ENCODE results near the gene ALG9.
"Not testable (repeated sequence)": the region's sequence is repeated elsewhere in the genome, so short reads cannot be mapped to it uniquely, and the experiment has no call there.

Gene ALG9

GRCh38 chr11:111885053-111885452 is 13.7 kb upstream of the ALG9 start:
- not testable (repeated sequence) for H3K4me3 ChIP-seq (ENCODE audit: low read length in 2 of 2); H3K36me3 ChIP-seq (ENCODE audit: control insufficient read depth in 2 of 2, insufficient read depth in 2 of 2, low read length in 2 of 2); H3K27me3 ChIP-seq (ENCODE audit: control insufficient read depth in 2 of 2, insufficient read depth in 2 of 2, low read length in 2 of 2); H3K9ac ChIP-seq (ENCODE audit: low read depth in 1 of 2, low read length in 2 of 2); H3K4me1 ChIP-seq (ENCODE audit: control insufficient read depth in 2 of 2, insufficient read depth in 2 of 2, low read length in 2 of 2); H3K27ac ChIP-seq (ENCODE audit: low read depth in 2 of 2, low read length in 2 of 2); H3K9me3 ChIP-seq (ENCODE audit: control insufficient read depth in 2 of 2, low read length in 2 of 2)

- H3K9me3 ChIP-seq (ENCODE audit: control insufficient read depth in 2 of 2, low read length in 2 of 2), result no peaks in the 10 kb centered on the region
Observed at GRCh38 chr11:111882202-111882601, 10.8 kb upstream of the ALG9 start.

DNA sequence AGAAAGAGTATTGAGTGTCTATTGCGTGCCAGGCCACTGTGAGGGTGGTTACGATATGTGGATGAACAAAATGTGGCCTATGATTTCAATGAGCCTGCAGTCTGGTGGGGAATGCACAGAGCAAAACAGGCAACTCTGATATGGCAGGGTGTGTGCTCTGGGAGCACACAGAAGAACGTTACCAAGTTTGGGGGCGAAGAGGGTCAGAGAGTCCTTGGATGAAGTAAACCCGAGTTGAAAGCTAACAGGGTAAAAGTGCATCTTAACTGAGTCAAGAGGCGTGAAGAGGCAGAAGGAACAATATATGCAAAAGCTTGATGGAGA is 8.2 kb upstream of the ALG9 start:
- Histone ChIP-seq H3K4me3 (ENCODE audit: low read length in 2 of 2) (peak overlapping the region; percentile 88 to 98), H3K27me3 (ENCODE audit: control insufficient read depth in 2 of 2, insufficient read depth in 2 of 2, low read length in 2 of 2) (no peaks in the 10 kb centered on the region), H3K27ac (ENCODE audit: low read depth in 2 of 2, low read length in 2 of 2) (peak overlapping the region; percentile 94 to 99), H3K4me1 (ENCODE audit: control insufficient read depth in 2 of 2, insufficient read depth in 2 of 2, low read length in 2 of 2) (peaks cover 7 to 10% of the 10 kb centered on the region in 2 donors), H3K36me3 (ENCODE audit: control insufficient read depth in 2 of 2, insufficient read depth in 2 of 2, low read length in 2 of 2) (peaks cover 0 to 3% of the 10 kb centered on the region in 2 donors), H3K9me3 (ENCODE audit: control insufficient read depth in 2 of 2, low read length in 2 of 2) (no peaks in the 10 kb centered on the region), H3K9ac (ENCODE audit: low read depth in 1 of 2, low read length in 2 of 2) (peak overlapping the region; percentile 77 to 82)

More at GRCh38 chr11:111882202-111882601, 10.8 kb upstream of the ALG9 start:
- H3K36me3 ChIP-seq (ENCODE audit: control insufficient read depth in 2 of 2, insufficient read depth in 2 of 2, low read length in 2 of 2), result no peaks in the 10 kb centered on the region
- no peak overlapping the region for H3K9ac ChIP-seq (ENCODE audit: low read depth in 1 of 2, low read length in 2 of 2)
- H3K4me1 ChIP-seq (ENCODE audit: control insufficient read depth in 2 of 2, insufficient read depth in 2 of 2, low read length in 2 of 2), result peaks cover 7 to 10% of the 10 kb centered on the region in 2 donors
- no peaks in the 10 kb centered on the region for H3K27me3 ChIP-seq (ENCODE audit: control insufficient read depth in 2 of 2, insufficient read depth in 2 of 2, low read length in 2 of 2)
- H3K4me3 ChIP-seq (ENCODE audit: low read length in 2 of 2), result no peak overlapping the region
- H3K27ac ChIP-seq (ENCODE audit: low read depth in 2 of 2, low read length in 2 of 2), result no peak overlapping the region

DNA sequence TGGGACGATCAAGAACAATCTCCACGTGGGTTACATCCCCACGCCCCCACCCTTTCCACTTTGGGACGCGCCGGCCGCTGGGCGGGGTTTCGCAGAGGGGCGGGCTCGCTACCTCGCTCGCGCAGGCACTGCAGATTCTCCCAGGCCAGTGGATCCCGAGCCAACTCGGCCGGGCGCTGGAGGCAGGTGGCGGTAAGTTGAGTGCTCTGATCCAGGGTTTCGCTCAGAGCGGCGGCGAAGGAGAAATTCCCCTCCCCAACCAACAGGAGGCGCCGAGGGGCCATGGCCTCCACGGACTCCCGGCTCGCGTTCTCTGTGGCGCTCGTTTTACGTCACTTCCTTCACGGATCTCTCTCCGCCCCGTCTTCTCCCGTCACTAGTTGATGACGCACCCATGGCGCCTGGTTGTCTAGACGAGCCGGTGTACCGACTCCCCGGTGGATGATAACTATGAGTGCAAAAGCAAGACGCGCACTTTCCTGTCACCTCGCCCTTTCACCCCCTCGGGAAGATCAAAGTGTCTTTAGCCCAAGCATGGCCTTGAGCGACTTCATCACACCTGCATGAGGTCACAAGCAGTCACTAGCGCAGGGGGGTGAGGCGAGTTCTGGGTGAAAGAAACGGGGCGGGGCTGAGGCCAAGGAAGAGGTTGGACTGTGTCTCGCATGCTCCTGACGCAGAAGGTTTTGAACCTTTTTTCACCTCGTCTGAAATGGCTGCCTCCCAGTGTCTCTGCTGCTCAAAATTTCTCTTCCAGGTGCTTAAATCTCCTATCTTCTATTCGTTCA is 7.7 kb upstream of the ALG9 start, which contains the start of the genes CFAP68 and FDXACB1:
Gene CFAP68, plus strand, starts transcription at position 693 of the 788 bp plus-strand sequence. Its CDS starts 20 bp downstream, at position 713.
Gene FDXACB1, minus strand, starts transcription at position 317 of the 788 bp plus-strand sequence. Its CDS starts 33 bp downstream, at position 284.
- H3K36me3 ChIP-seq (ENCODE audit: control insufficient read depth in 2 of 2, insufficient read depth in 2 of 2, low read length in 2 of 2), result peaks cover 0 to 3% of the 10 kb centered on the region in 2 donors
- H3K4me1 ChIP-seq (ENCODE audit: control insufficient read depth in 2 of 2, insufficient read depth in 2 of 2, low read length in 2 of 2), result peaks cover 7 to 10% of the 10 kb centered on the region in 2 donors
- no peaks in the 10 kb centered on the region for H3K27me3 ChIP-seq (ENCODE audit: control insufficient read depth in 2 of 2, insufficient read depth in 2 of 2, low read length in 2 of 2)
- H3K9me3 ChIP-seq (ENCODE audit: control insufficient read depth in 2 of 2, low read length in 2 of 2), result no peaks in the 10 kb centered on the region
- H3K4me3 ChIP-seq (ENCODE audit: low read length in 2 of 2), result peak within 1 kb of the TSS; percentile 88 to 98
- H3K9ac ChIP-seq (ENCODE audit: low read depth in 1 of 2, low read length in 2 of 2), result peak within 1 kb of the TSS; percentile 77 to 82
- H3K27ac ChIP-seq (ENCODE audit: low read depth in 2 of 2, low read length in 2 of 2), result peak within 1 kb of the TSS; percentile 94 to 99

- Histone ChIP-seq H3K36me3 (ENCODE audit: control insufficient read depth in 2 of 2, insufficient read depth in 2 of 2, low read length in 2 of 2) (peaks cover 0 to 3% of the 10 kb centered on the region in 2 donors), H3K4me3 (ENCODE audit: low read length in 2 of 2) (peak overlapping the region; percentile 88 to 98), H3K9me3 (ENCODE audit: control insufficient read depth in 2 of 2, low read length in 2 of 2) (no peaks in the 10 kb centered on the region), H3K4me1 (ENCODE audit: control insufficient read depth in 2 of 2, insufficient read depth in 2 of 2, low read length in 2 of 2) (peaks cover 7 to 10% of the 10 kb centered on the region in 2 donors), H3K27me3 (ENCODE audit: control insufficient read depth in 2 of 2, insufficient read depth in 2 of 2, low read length in 2 of 2) (no peaks in the 10 kb centered on the region), H3K27ac (ENCODE audit: low read depth in 2 of 2, low read length in 2 of 2) (peak overlapping the region; percentile 94 to 99), H3K9ac (ENCODE audit: low read depth in 1 of 2, low read length in 2 of 2) (peak overlapping the region; percentile 77 to 82)
Observed at GRCh38 chr11:111878385-111878848, 7.0 kb upstream of the ALG9 start.

GRCh38 chr11:111871693-111872161 is 346 bp upstream of the ALG9 start:
- H3K9ac ChIP-seq (ENCODE audit: low read depth in 1 of 2, low read length in 2 of 2), result peak overlapping the region; percentile 85 to 89
- peak overlapping the region; percentile 94 to 97 for H3K4me3 ChIP-seq (ENCODE audit: low read length in 2 of 2)
- H3K27me3 ChIP-seq (ENCODE audit: control insufficient read depth in 2 of 2, insufficient read depth in 2 of 2, low read length in 2 of 2), result no peaks in the 10 kb centered on the region
- no peaks in the 10 kb centered on the region for H3K9me3 ChIP-seq (ENCODE audit: control insufficient read depth in 2 of 2, low read length in 2 of 2)
- peaks cover 10 to 14% of the 10 kb centered on the region in 2 donors for H3K4me1 ChIP-seq (ENCODE audit: control insufficient read depth in 2 of 2, insufficient read depth in 2 of 2, low read length in 2 of 2)
- peaks cover 3 to 12% of the 10 kb centered on the region in 2 donors for H3K36me3 ChIP-seq (ENCODE audit: control insufficient read depth in 2 of 2, insufficient read depth in 2 of 2, low read length in 2 of 2)
- peak overlapping the region; percentile 82 to 90 for H3K27ac ChIP-seq (ENCODE audit: low read depth in 2 of 2, low read length in 2 of 2)

DNA sequence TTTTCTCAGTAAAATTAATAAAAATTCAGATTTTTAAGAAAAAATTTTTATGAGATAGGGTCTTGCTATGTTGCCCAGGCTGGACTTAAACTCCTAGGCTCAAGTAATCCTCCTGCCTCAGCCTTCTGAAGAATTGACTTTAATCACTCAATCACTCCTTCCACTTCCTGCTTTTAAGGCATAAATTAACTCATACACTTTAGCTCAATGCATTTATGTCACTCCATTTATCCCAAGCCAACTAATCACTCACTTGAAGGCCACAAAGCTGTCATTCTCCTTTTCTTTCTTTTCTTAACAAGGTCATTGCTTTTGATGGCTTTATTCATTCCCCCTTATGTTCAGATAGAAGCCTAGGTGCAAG is 877 bp downstream of the ALG9 start:
- H3K9me3 ChIP-seq (ENCODE audit: control insufficient read depth in 2 of 2, low read length in 2 of 2), result no peaks in the 10 kb centered on the region
- H3K36me3 ChIP-seq (ENCODE audit: control insufficient read depth in 2 of 2, insufficient read depth in 2 of 2, low read length in 2 of 2), result peaks cover 3 to 15% of the 10 kb centered on the region in 2 donors
- H3K4me3 ChIP-seq (ENCODE audit: low read length in 2 of 2), result peak overlapping the region; percentile 94 to 97
- H3K27me3 ChIP-seq (ENCODE audit: control insufficient read depth in 2 of 2, insufficient read depth in 2 of 2, low read length in 2 of 2), result no peaks in the 10 kb centered on the region
- peak overlapping the region; percentile 82 to 90 for H3K27ac ChIP-seq (ENCODE audit: low read depth in 2 of 2, low read length in 2 of 2)
- H3K4me1 ChIP-seq (ENCODE audit: control insufficient read depth in 2 of 2, insufficient read depth in 2 of 2, low read length in 2 of 2), result peaks cover 10 to 14% of the 10 kb centered on the region in 2 donors
- peak overlapping the region; percentile 85 to 89 for H3K9ac ChIP-seq (ENCODE audit: low read depth in 1 of 2, low read length in 2 of 2)

DNA sequence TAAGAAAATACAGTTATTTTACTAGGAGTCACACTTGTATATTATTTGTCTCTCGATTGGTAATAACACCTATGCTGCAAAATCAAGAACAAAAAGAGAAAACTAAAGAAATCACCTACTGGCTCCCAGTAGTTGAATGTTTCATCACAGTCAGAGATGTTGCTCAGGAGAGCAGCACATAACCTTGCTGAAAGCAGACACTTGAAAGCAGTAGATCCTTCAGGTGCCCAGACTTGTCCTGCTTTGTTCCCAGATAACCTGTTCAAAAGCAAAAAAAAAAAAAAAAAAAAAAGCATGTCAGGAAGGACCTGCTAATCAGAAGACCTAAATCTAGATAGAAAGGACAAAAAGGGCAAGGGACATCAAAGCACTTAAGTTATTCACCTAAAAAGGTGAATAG is 1.3 kb downstream of the ALG9 start:
- Histone ChIP-seq H3K27me3 (ENCODE audit: control insufficient read depth in 2 of 2, insufficient read depth in 2 of 2, low read length in 2 of 2) (no peaks in the 10 kb centered on the region), H3K4me3 (ENCODE audit: low read length in 2 of 2) (peak overlapping the region; percentile 94 to 97), H3K36me3 (ENCODE audit: control insufficient read depth in 2 of 2, insufficient read depth in 2 of 2, low read length in 2 of 2) (peaks cover 3 to 18% of the 10 kb centered on the region in 2 donors), H3K4me1 (ENCODE audit: control insufficient read depth in 2 of 2, insufficient read depth in 2 of 2, low read length in 2 of 2) (peaks cover 10 to 14% of the 10 kb centered on the region in 2 donors), H3K9me3 (ENCODE audit: control insufficient read depth in 2 of 2, low read length in 2 of 2) (no peaks in the 10 kb centered on the region), H3K27ac (ENCODE audit: low read depth in 2 of 2, low read length in 2 of 2) (no peak overlapping the region), H3K9ac (ENCODE audit: low read depth in 1 of 2, low read length in 2 of 2) (peak overlapping the region in 1 of 2 donors; percentile 85)

DNA sequence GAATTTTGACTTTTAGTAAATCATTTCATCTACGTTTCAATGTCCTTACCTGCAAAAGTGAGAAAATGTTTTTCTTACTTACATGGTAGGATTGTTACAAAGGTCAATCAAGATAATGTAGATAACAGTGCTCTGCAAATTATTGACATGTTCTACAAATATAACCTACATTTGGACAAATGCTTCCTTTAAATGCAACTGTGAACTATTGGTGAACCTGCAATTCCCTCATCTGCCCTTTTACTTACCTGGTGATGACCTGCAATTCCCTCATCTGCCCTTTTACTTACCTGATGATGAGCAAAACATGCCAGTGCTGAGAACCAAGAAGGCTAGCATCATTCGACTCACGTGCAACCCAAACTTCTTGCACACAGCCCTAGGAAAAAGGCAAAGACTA is 11.1 kb downstream of the ALG9 start:
- Histone ChIP-seq H3K36me3 (ENCODE audit: control insufficient read depth in 2 of 2, insufficient read depth in 2 of 2, low read length in 2 of 2) (peaks cover 4 to 35% of the 10 kb centered on the region in 2 donors), H3K9ac (ENCODE audit: low read depth in 1 of 2, low read length in 2 of 2) (no peak overlapping the region)

DNA sequence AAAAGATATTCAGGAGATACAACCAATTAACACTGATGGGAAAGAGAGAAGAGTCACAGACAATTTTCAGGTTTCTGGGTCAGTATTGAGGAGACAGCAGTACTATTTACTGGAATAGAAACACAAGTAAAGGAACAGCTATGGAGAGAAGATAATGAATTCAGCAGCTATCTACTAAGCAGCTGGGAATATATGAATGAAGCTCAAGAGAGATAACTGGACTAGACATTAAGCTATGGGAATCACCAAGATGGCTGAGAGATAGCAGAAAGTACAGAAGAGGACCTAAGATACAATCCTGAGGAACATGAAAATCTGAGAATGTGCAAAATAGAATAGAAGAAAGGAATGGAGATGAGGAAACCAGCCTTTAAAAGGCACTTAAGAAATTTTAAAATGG is 15.9 kb downstream of the ALG9 start:
- Histone ChIP-seq H3K9ac (ENCODE audit: low read depth in 1 of 2, low read length in 2 of 2) (no peak overlapping the region), H3K36me3 (ENCODE audit: control insufficient read depth in 2 of 2, insufficient read depth in 2 of 2, low read length in 2 of 2) (peaks cover 11 to 38% of the 10 kb centered on the region in 2 donors), H3K4me3 (ENCODE audit: low read length in 2 of 2) (no peak overlapping the region), H3K9me3 (ENCODE audit: control insufficient read depth in 2 of 2, low read length in 2 of 2) (no peaks in the 10 kb centered on the region), H3K27me3 (ENCODE audit: control insufficient read depth in 2 of 2, insufficient read depth in 2 of 2, low read length in 2 of 2) (no peaks in the 10 kb centered on the region), H3K4me1 (ENCODE audit: control insufficient read depth in 2 of 2, insufficient read depth in 2 of 2, low read length in 2 of 2) (peaks cover 0 to 2% of the 10 kb centered on the region in 2 donors), H3K27ac (ENCODE audit: low read depth in 2 of 2, low read length in 2 of 2) (no peak overlapping the region)

More for the DNA sequence above, 11.1 kb downstream of the ALG9 start:
- Histone ChIP-seq H3K27me3 (ENCODE audit: control insufficient read depth in 2 of 2, insufficient read depth in 2 of 2, low read length in 2 of 2) (no peaks in the 10 kb centered on the region), H3K9me3 (ENCODE audit: control insufficient read depth in 2 of 2, low read length in 2 of 2) (no peaks in the 10 kb centered on the region), H3K4me1 (ENCODE audit: control insufficient read depth in 2 of 2, insufficient read depth in 2 of 2, low read length in 2 of 2) (peaks cover 0 to 2% of the 10 kb centered on the region in 2 donors), H3K4me3 (ENCODE audit: low read length in 2 of 2) (peak overlapping the region in 1 of 2 donors; percentile 10), H3K27ac (ENCODE audit: low read depth in 2 of 2, low read length in 2 of 2) (no peak overlapping the region)
